IgD-negative memory B cell (primary cell): ENCODE results near the gene DNAH12. TPM values are rescaled to one million over a fixed set of nuclear protein-coding genes. Genes with fewer than 3 reads are reported as not detected.
"Not testable (repeated sequence)": the region's sequence is repeated elsewhere in the genome, so short reads cannot be mapped to it uniquely, and the experiment has no call there.

Experiments
- H3K27ac Mint-ChIP-seq, 3 donors: one replicate each; pipeline ENCODE4 v1.8.0; 2020 to 2022; ENCODE audit warnings: mild to moderate bottlenecking in 3 of 3, mixed read lengths in 3 of 3, moderate library complexity in 1 of 3
- H3K27me3 Mint-ChIP-seq: one replicate; pipeline ENCODE4 v1.8.0; 2021; ENCODE audit warnings: mixed read lengths
- H3K36me3 Mint-ChIP-seq: one replicate; pipeline ENCODE4 v1.8.0; 2020; ENCODE audit warnings: mild to moderate bottlenecking, mixed read lengths
- H3K4me1 Mint-ChIP-seq, 3 donors: one replicate each; pipeline ENCODE4 v1.8.0; 2020 to 2022; ENCODE audit warnings: mixed read lengths in 3 of 3, mild to moderate bottlenecking in 1 of 3
- H3K4me3 Mint-ChIP-seq, 4 donors: one replicate each; pipeline ENCODE4 v1.8.0; 2020 to 2022; ENCODE audit warnings: mild to moderate bottlenecking in 4 of 4, mixed read lengths in 4 of 4, moderate library complexity in 3 of 4
- H3K9me3 Mint-ChIP-seq, 3 donors: one replicate each; pipeline ENCODE4 v1.8.0; 2020 to 2021; ENCODE audit warnings: mixed read lengths in 3 of 3, mild to moderate bottlenecking in 1 of 3
- polyA plus RNA-seq: library from polyadenylated mRNA; unstranded; fragments of 300-500 nt; fragmentation: Illumina TruSeq; gene quantifications from one replicate; pipeline ENCODE4 v1.2.3, GENCODE V29; 2021

Gene DNAH12
- polyA plus RNA-seq, 1 donor from 2014 or later: not detected

- Mint-ChIP-seq H3K4me1 (no peaks in the 10 kb centered on the region), H3K27ac (no peak overlapping the region), H3K9me3 (peaks cover 0 to 4% (median 0%) of the 10 kb centered on the region in 3 donors), H3K36me3 (no peaks in the 10 kb centered on the region), H3K27me3 (peaks cover 1% of the 10 kb centered on the region), H3K4me3 (no peak overlapping the region)
These were observed 134.7 kb downstream of the DNAH12 start for GRCh38 chr3:57409471-57409870.

GRCh38 chr3:57402675-57403074, 141.5 kb downstream of the DNAH12 start:
- H3K4me1 Mint-ChIP-seq: peaks cover 1 to 5% (median 4%) of the 10 kb centered on the region in 3 donors
- no peaks in the 10 kb centered on the region for H3K36me3 Mint-ChIP-seq
- no peak overlapping the region for H3K4me3 Mint-ChIP-seq
- no peak overlapping the region for H3K27ac Mint-ChIP-seq
- peaks cover 0 to 7% (median 2%) of the 10 kb centered on the region in 3 donors for H3K9me3 Mint-ChIP-seq
- no peaks in the 10 kb centered on the region for H3K27me3 Mint-ChIP-seq

GRCh38 chr3:57397175-57398026, 146.7 kb downstream of the DNAH12 start:
- Mint-ChIP-seq H3K27ac (no peak overlapping the region), H3K36me3 (no peaks in the 10 kb centered on the region), H3K27me3 (peaks cover 3% of the 10 kb centered on the region), H3K4me3 (peak overlapping the region in 3 of 4 donors; percentile 2 to 46 (median 9)), H3K4me1 (peaks cover 12 to 18% (median 13%) of the 10 kb centered on the region in 3 donors), H3K9me3 (peaks cover 0 to 7% (median 2%) of the 10 kb centered on the region in 3 donors)

- no peaks in the 10 kb centered on the region for H3K36me3 Mint-ChIP-seq
- peaks cover 3% of the 10 kb centered on the region for H3K27me3 Mint-ChIP-seq
- H3K4me1 Mint-ChIP-seq: peaks cover 12 to 18% (median 13%) of the 10 kb centered on the region in 3 donors
- peak overlapping the region in 1 of 4 donors; percentile 9 for H3K4me3 Mint-ChIP-seq
- peak overlapping the region in 1 of 3 donors; percentile 76 for H3K27ac Mint-ChIP-seq
- peaks cover 0 to 4% (median under 1%) of the 10 kb centered on the region in 3 donors for H3K9me3 Mint-ChIP-seq
These were observed 150.2 kb downstream of the DNAH12 start for GRCh38 chr3:57393977-57394376.

- H3K27ac Mint-ChIP-seq: no peak overlapping the region
These were observed 152.4 kb downstream of the DNAH12 start for GRCh38 chr3:57391767-57392166.

GRCh38 chr3:57389271-57389670, 154.9 kb downstream of the DNAH12 start:
- no peak overlapping the region for H3K27ac Mint-ChIP-seq
- peaks cover 3% of the 10 kb centered on the region for H3K27me3 Mint-ChIP-seq
- H3K9me3 Mint-ChIP-seq: peaks cover 0 to 4% (median 0%) of the 10 kb centered on the region in 3 donors
- no peaks in the 10 kb centered on the region for H3K36me3 Mint-ChIP-seq
- peaks cover 4 to 6% (median 5%) of the 10 kb centered on the region in 3 donors for H3K4me1 Mint-ChIP-seq
- no peak overlapping the region for H3K4me3 Mint-ChIP-seq

More at GRCh38 chr3:57391767-57392166, 152.4 kb downstream of the DNAH12 start:
- Mint-ChIP-seq H3K27me3 (peaks cover 3% of the 10 kb centered on the region), H3K4me1 (peaks cover 5 to 7% (median 6%) of the 10 kb centered on the region in 3 donors), H3K36me3 (no peaks in the 10 kb centered on the region), H3K4me3 (no peak overlapping the region), H3K9me3 (peaks cover 0 to 4% (median 0%) of the 10 kb centered on the region in 3 donors)

GRCh38 chr3:57386307-57386706, 157.8 kb downstream of the DNAH12 start:
- no peak overlapping the region for H3K4me3 Mint-ChIP-seq
- H3K9me3 Mint-ChIP-seq: peaks cover 0 to 3% (median 0%) of the 10 kb centered on the region in 3 donors
- H3K4me1 Mint-ChIP-seq: peaks cover 0 to 6% (median 5%) of the 10 kb centered on the region in 3 donors
- H3K27ac Mint-ChIP-seq: no peak overlapping the region
- H3K27me3 Mint-ChIP-seq: peaks cover 3% of the 10 kb centered on the region
- H3K36me3 Mint-ChIP-seq: no peaks in the 10 kb centered on the region

- no peak overlapping the region for H3K27ac Mint-ChIP-seq
- peaks cover 0 to 6% (median 5%) of the 10 kb centered on the region in 3 donors for H3K4me1 Mint-ChIP-seq
- H3K4me3 Mint-ChIP-seq: no peak overlapping the region
- H3K36me3 Mint-ChIP-seq: no peaks in the 10 kb centered on the region
- H3K27me3 Mint-ChIP-seq: peaks cover 3% of the 10 kb centered on the region
- H3K9me3 Mint-ChIP-seq: no peaks in the 10 kb centered on the region
These were observed 158.6 kb downstream of the DNAH12 start for GRCh38 chr3:57385498-57385897.

GRCh38 chr3:57383838-57384237, 160.3 kb downstream of the DNAH12 start:
- peaks cover 0 to 6% (median 5%) of the 10 kb centered on the region in 3 donors for H3K4me1 Mint-ChIP-seq
- H3K4me3 Mint-ChIP-seq: no peak overlapping the region
- no peaks in the 10 kb centered on the region for H3K9me3 Mint-ChIP-seq
- H3K36me3 Mint-ChIP-seq: no peaks in the 10 kb centered on the region
- H3K27ac Mint-ChIP-seq: no peak overlapping the region
- peaks cover 3% of the 10 kb centered on the region for H3K27me3 Mint-ChIP-seq

- H3K27ac Mint-ChIP-seq: no peak overlapping the region
- peaks cover 0 to 6% (median 5%) of the 10 kb centered on the region in 3 donors for H3K4me1 Mint-ChIP-seq
- H3K27me3 Mint-ChIP-seq: peaks cover 3% of the 10 kb centered on the region
- no peaks in the 10 kb centered on the region for H3K9me3 Mint-ChIP-seq
- H3K36me3 Mint-ChIP-seq: no peaks in the 10 kb centered on the region
- H3K4me3 Mint-ChIP-seq: no peak overlapping the region
These were observed 160.7 kb downstream of the DNAH12 start for GRCh38 chr3:57383406-57383805.

GRCh38 chr3:57382933-57383332, 161.2 kb downstream of the DNAH12 start:
- peaks cover 0 to 6% (median 5%) of the 10 kb centered on the region in 3 donors for H3K4me1 Mint-ChIP-seq
- H3K4me3 Mint-ChIP-seq: peak overlapping the region in 1 of 4 donors; percentile 11
- no peak overlapping the region for H3K27ac Mint-ChIP-seq
- peaks cover under 1% of the 10 kb centered on the region for H3K27me3 Mint-ChIP-seq
- H3K36me3 Mint-ChIP-seq: no peaks in the 10 kb centered on the region
- no peaks in the 10 kb centered on the region for H3K9me3 Mint-ChIP-seq

GRCh38 chr3:57370341-57370740, 173.8 kb downstream of the DNAH12 start:
- no peaks in the 10 kb centered on the region for H3K4me1 Mint-ChIP-seq

GRCh38 chr3:57365089-57365488, 179.1 kb downstream of the DNAH12 start:
- not testable (repeated sequence) for H3K27ac Mint-ChIP-seq, H3K4me1 Mint-ChIP-seq, H3K4me3 Mint-ChIP-seq, H3K27me3 Mint-ChIP-seq, H3K9me3 Mint-ChIP-seq, H3K36me3 Mint-ChIP-seq

More at GRCh38 chr3:57370341-57370740, 173.8 kb downstream of the DNAH12 start:
- H3K27ac Mint-ChIP-seq: no peak overlapping the region
- no peaks in the 10 kb centered on the region for H3K36me3 Mint-ChIP-seq
- peaks cover 2% of the 10 kb centered on the region for H3K27me3 Mint-ChIP-seq
- no peak overlapping the region for H3K4me3 Mint-ChIP-seq
- peaks cover 5 to 8% (median 6%) of the 10 kb centered on the region in 3 donors for H3K9me3 Mint-ChIP-seq

- H3K9me3 Mint-ChIP-seq, H3K27me3 Mint-ChIP-seq, H3K36me3 Mint-ChIP-seq, H3K27ac Mint-ChIP-seq, H3K4me3 Mint-ChIP-seq: not testable (repeated sequence)
- peaks cover 5 to 11% (median 6%) of the 10 kb centered on the region in 3 donors for H3K4me1 Mint-ChIP-seq
These were observed 187.9 kb downstream of the DNAH12 start for GRCh38 chr3:57356275-57356674.

- no peaks in the 10 kb centered on the region for H3K27me3 Mint-ChIP-seq
- H3K4me3 Mint-ChIP-seq: peak overlapping the region in 1 of 4 donors; percentile 50
- no peaks in the 10 kb centered on the region for H3K36me3 Mint-ChIP-seq
- H3K4me1 Mint-ChIP-seq: peaks cover 5 to 11% (median 6%) of the 10 kb centered on the region in 3 donors
- no peak overlapping the region for H3K27ac Mint-ChIP-seq
- peaks cover 0 to 2% (median 0%) of the 10 kb centered on the region in 3 donors for H3K9me3 Mint-ChIP-seq
These were observed 189.4 kb downstream of the DNAH12 start for GRCh38 chr3:57354768-57355167.
